GM23248 (cell line): ENCODE data around the gene CFAP299.

Experiments
- EZH2 ChIP-seq: fragments of 200-600 bp; sonication (generic); IDR thresholded peaks from 2 replicates; pipeline ENCODE4 v1.6.1; 2018; ENCODE audit warnings: antibody characterized with exemption, mild to moderate bottlenecking; ENCODE audit not compliant: insufficient read depth, poor library complexity, severe bottlenecking
- EZH2phosphoT487 ChIP-seq: fragments of 200-600 bp; sonication (generic); IDR thresholded peaks from 2 replicates; pipeline ENCODE4 v1.6.1; 2018; ENCODE audit warnings: antibody characterized with exemption, moderate library complexity, mild to moderate bottlenecking, low read depth; ENCODE audit not compliant: insufficient read depth

DNA sequence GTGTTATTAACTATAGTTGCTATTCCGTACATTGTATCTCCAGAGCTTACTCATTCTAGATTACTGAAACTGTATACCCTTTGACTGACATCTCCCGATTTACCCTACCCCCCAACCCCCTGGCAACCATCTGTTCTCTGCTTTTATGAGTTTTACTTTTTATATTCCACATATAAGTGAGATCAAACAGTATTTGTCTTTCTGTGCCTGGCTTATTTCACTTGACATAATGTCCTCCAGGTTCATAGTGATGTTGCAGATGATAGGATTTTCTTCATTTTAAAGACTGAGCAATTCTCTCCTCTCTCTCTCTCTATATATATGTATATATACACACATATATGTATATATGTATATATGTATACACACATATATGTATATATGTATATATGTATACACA, 54.6 kb downstream of the CFAP299 start:
- no peak for TF ChIP-seq EZH2
- TF ChIP-seq EZH2phosphoT487, result no peak
